Tibial artery (tissue), 4 donors: Measurements from ENCODE around the gene CPNE4.

Experiments used
- DNase-seq, 2 donors: peaks; one replicate each; pipeline ENCODE4 v3.0.0-alpha.2; 2019
- H3K27ac ChIP-seq, 2 donors: fragments of 200-600 bp; sonication (generic) in 1 of 2; 1 replicate in 1 of 2; 2 replicates in 1 of 2; pipeline ENCODE4 v1.5.1; 2018 to 2019; ENCODE audit warnings: mild to moderate bottlenecking in 1 of 2
- H3K27me3 ChIP-seq, 2 donors: fragments of 200-600 bp; sonication (generic) in 1 of 2; one replicate each; pipeline versions ENCODE4 v1.5.1 to v1.6.0; 2016 to 2019
- H3K36me3 ChIP-seq, 3 donors: fragments of 200-600 bp; sonication (generic) in 2 of 3; one replicate each; pipeline ENCODE4 v1.5.1; 2016 to 2019; ENCODE audit warnings: mild to moderate bottlenecking in 2 of 3
- H3K4me1 ChIP-seq, 4 donors: fragments of 200-600 bp; sonication (generic) in 2 of 4; 1 replicate in 3 of 4; 2 replicates in 1 of 4; pipeline ENCODE4 v1.5.1; 2016 to 2019
- H3K4me3 ChIP-seq, 2 donors: fragments of 200-600 bp; sonication (generic) in 1 of 2; 1 replicate in 1 of 2; 2 replicates in 1 of 2; pipeline ENCODE4 v1.5.1; 2018 to 2019; ENCODE audit warnings: mild to moderate bottlenecking in 2 of 2
- H3K9me3 ChIP-seq, 3 donors: fragments of 200-600 bp; sonication (generic) in 1 of 3; one replicate each; pipeline ENCODE4 v1.5.1; 2016 to 2019
- CTCF ChIP-seq, 2 experiments: fragments of 200-600 bp in 1 of 2; fragments of 450-650 bp in 1 of 2; IDR thresholded peaks; one replicate each; pipeline ENCODE4 v1.5.1; 2017 to 2019; ENCODE audit warnings: antibody characterized with exemption in 2 of 2, mild to moderate bottlenecking in 1 of 2, moderate library complexity in 1 of 2
- intact Hi-C: fragments of 100-400 bp; cut with DNase I; formaldehyde crosslinking; loops from one replicate; pipeline ENCODE4 v1.15.0; 2023; ENCODE audit warnings: low total_unique reads

The CPNE4 gene

GRCh38 chr3:131669600-131669999 lies 365.2 kb downstream of the CPNE4 start:
- no peaks in the 10 kb centered on the region for H3K4me1 ChIP-seq
- no peak overlapping the region for H3K27ac ChIP-seq
- no peak for TF ChIP-seq CTCF (IDR thresholded peaks at IDR 0.05)
- DNase-seq: no peak
- no peaks in the 10 kb centered on the region for H3K36me3 ChIP-seq
- H3K27me3 ChIP-seq: no peaks in the 10 kb centered on the region
- H3K9me3 ChIP-seq: no peaks in the 10 kb centered on the region
- intact Hi-C loops: no loop called here
- no peak overlapping the region for H3K4me3 ChIP-seq

DNA sequence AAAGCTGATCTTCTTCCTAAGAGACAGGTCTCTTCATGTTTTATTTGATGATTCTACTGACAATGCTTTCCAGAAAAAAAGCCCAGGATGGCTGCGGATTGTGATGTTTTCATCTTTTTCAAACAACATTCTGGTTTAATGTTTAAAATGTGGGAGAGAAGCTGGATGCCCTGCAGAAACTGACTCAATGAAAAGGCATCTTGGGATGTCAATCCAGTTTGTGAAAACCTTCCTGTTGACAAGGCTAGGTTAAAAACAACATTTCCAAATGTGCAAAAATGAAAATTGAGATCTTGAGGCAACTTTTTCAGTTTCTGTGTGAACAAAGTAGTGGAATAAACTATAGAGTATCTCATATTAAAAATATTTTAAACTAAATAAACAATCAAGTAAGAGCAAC lies 376.0 kb downstream of the CPNE4 start:
- H3K4me1 ChIP-seq: no peaks in the 10 kb centered on the region
- DNase-seq: no peak
- no peak for TF ChIP-seq CTCF (IDR thresholded peaks at IDR 0.05)

DNA sequence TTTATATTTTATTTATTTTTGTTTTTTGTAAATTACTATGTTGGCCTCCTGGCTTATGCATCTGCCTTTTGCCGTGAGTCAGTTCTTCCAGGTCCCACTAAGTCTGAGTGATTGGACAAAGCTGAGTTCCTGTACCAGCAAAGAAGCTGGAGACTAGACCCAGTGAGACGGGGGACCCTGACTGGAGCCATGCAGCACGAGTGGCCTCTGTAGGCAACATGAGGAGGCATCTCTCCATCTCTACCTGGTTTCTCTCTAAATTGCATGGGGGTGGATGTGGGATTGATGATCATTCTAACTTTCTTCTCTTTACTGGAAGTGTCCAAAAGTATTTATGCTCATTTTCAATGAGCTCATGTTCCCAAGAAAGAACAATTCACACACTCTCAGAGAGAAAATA lies 376.7 kb downstream of the CPNE4 start:
- no peaks in the 10 kb centered on the region for H3K36me3 ChIP-seq
- H3K4me1 ChIP-seq: no peaks in the 10 kb centered on the region

More for the DNA sequence above, 376.0 kb downstream of the CPNE4 start:
- Histone ChIP-seq H3K36me3 (no peaks in the 10 kb centered on the region), H3K27me3 (no peaks in the 10 kb centered on the region), H3K9me3 (no peaks in the 10 kb centered on the region), H3K27ac (no peak overlapping the region), H3K4me3 (no peak overlapping the region)
- intact Hi-C loops: no loop called here

DNA sequence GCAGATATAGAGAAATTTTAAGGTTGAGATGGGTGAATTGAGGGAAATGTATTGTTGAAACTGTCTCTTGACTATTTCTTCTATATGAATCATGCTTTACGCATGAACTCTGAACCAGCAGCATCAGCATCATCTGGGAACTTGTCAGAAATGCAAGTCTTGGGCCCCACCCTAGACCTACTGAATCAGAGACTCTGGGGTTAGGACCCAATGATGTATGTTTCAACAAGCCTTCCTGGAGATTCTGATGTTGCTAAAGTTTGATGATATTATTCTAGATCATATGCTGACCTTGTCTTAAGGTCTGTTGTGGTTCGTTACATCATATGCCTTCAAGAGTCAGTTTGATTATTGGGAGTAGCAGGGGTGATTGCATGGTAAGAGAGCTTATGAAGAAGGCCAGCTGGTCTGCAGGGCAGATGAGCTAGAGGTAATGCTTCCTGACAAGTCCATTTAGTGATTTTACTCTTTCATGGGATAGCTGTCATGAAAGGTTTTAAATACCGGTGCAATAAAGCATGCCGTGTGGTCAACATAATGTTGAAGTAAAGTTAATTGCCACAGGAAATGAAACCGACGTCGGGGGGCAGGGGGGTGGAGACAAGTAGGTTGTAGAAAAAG lies 379.6 kb downstream of the CPNE4 start:
- Histone ChIP-seq H3K27me3 (no peaks in the 10 kb centered on the region), H3K9me3 (no peaks in the 10 kb centered on the region), H3K4me3 (no peak overlapping the region), H3K4me1 (no peaks in the 10 kb centered on the region), H3K27ac (no peak overlapping the region), H3K36me3 (no peaks in the 10 kb centered on the region)
- intact Hi-C loops: no loop called here
- TF ChIP-seq CTCF (IDR thresholded peaks at IDR 0.05): no peak
- DNase-seq: no peak

More for the DNA sequence above, 376.7 kb downstream of the CPNE4 start:
- no peaks in the 10 kb centered on the region for H3K27me3 ChIP-seq
- TF ChIP-seq CTCF (IDR thresholded peaks at IDR 0.05): no peak
- DNase-seq: no peak
- no peak overlapping the region for H3K27ac ChIP-seq
- intact Hi-C loops: no loop called here
- H3K9me3 ChIP-seq: no peaks in the 10 kb centered on the region
- no peak overlapping the region for H3K4me3 ChIP-seq

DNA sequence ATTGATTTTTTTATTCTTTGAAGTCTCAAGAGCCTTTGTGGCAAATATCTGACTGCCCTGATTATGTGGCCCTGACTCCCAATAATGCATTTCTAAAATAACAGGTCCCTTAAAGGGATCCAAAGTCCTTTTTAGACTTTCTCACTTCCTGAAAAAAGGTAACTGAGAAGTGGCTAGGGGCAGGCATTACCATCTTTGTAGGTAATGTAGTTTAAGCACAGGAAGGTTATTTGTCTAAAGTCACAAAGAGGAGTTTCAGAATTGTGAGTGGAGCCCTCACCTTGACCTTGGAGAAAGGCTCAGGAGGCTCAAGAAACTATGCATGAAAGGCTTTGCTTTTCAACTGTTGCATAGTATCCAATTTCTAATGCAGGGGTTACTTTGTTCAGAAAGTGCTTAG lies 389.2 kb downstream of the CPNE4 start:
- intact Hi-C loops: no loop called here
- H3K27ac ChIP-seq: no peak overlapping the region
- H3K4me3 ChIP-seq: no peak overlapping the region
- no peaks in the 10 kb centered on the region for H3K4me1 ChIP-seq
- no peak for DNase-seq
- no peak for TF ChIP-seq CTCF (IDR thresholded peaks at IDR 0.05)
- H3K27me3 ChIP-seq: no peaks in the 10 kb centered on the region
- no peaks in the 10 kb centered on the region for H3K9me3 ChIP-seq
- no peaks in the 10 kb centered on the region for H3K36me3 ChIP-seq

DNA sequence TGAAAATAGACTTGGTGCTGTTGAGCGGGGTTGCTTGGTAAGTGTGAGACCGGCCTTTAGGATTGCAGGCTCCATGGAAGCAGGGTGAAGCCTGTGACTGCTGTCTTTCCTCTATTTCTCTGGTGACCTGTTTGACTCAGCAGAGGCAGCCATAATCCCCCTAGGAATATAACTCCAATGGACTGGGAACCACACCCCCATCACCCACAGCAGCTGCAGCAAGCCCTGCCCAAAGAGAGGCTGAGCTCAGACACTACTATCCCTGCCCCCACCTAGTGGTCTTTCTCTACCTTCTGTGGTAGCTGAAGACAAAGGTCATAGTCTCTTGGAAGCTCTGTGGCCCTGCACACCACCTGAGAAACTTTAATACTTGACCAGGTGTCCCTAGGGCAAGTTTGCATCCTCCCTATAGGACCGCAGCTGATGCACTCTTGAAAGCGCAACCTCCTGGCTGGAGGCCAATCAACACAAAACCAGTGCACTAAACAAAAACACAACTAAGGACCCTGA lies 398.5 kb downstream of the CPNE4 start:
- H3K36me3 ChIP-seq: no peaks in the 10 kb centered on the region

More for the DNA sequence above, 398.5 kb downstream of the CPNE4 start:
- Histone ChIP-seq H3K27ac (no peak overlapping the region), H3K4me1 (no peaks in the 10 kb centered on the region), H3K27me3 (no peaks in the 10 kb centered on the region), H3K9me3 (no peaks in the 10 kb centered on the region), H3K4me3 (no peak overlapping the region)
- DNase-seq: no peak
- no peak for TF ChIP-seq CTCF (IDR thresholded peaks at IDR 0.05)
- intact Hi-C loops: no loop called here
